ENCODE data around the gene DPP6.
"Not testable (repeated sequence)": the region's sequence is repeated elsewhere in the genome, so short reads cannot be mapped to it uniquely, and the experiment has no call there.

DPP6 gene

GRCh38 chr7:154060551-154060950 lies 8.4 kb downstream of the DPP6 start:
- not testable (repeated sequence) for H3K4me3 ChIP-seq; DNase-seq (ENCODE audit: low spot score); H3K27ac ChIP-seq

- H3K4me3 ChIP-seq; H3K27ac ChIP-seq; DNase-seq (ENCODE audit: low spot score): not testable (repeated sequence)
Observed at GRCh38 chr7:154071833-154072232, 19.6 kb downstream of the DPP6 start.

- H3K27ac ChIP-seq; H3K4me3 ChIP-seq; DNase-seq (ENCODE audit: low spot score): not testable (repeated sequence)
Observed at GRCh38 chr7:154072395-154073181, 20.4 kb downstream of the DPP6 start.

GRCh38 chr7:154078523-154078922 lies 26.3 kb downstream of the DPP6 start:
- not testable (repeated sequence) for DNase-seq (ENCODE audit: low spot score); H3K27ac ChIP-seq; H3K4me3 ChIP-seq

- H3K4me3 ChIP-seq; DNase-seq (ENCODE audit: low spot score); H3K27ac ChIP-seq: not testable (repeated sequence)
Observed at GRCh38 chr7:154080249-154080648, 28.1 kb downstream of the DPP6 start.

- not testable (repeated sequence) for DNase-seq (ENCODE audit: low spot score); H3K27ac ChIP-seq; H3K4me3 ChIP-seq
Observed at GRCh38 chr7:154087037-154087725, 35.0 kb downstream of the DPP6 start.

- not testable (repeated sequence) for H3K27ac ChIP-seq; DNase-seq (ENCODE audit: low spot score); H3K4me3 ChIP-seq
Observed at GRCh38 chr7:154092093-154092492, 39.9 kb downstream of the DPP6 start.

GRCh38 chr7:154095201-154095600 lies 43.0 kb downstream of the DPP6 start:
- not testable (repeated sequence) for DNase-seq (ENCODE audit: low spot score); H3K27ac ChIP-seq; H3K4me3 ChIP-seq

- not testable (repeated sequence) for DNase-seq (ENCODE audit: low spot score); H3K27ac ChIP-seq; H3K4me3 ChIP-seq
Observed at GRCh38 chr7:154105063-154105462, 52.9 kb downstream of the DPP6 start.

GRCh38 chr7:154109615-154110014 lies 57.4 kb downstream of the DPP6 start:
- not testable (repeated sequence) for DNase-seq (ENCODE audit: low spot score); H3K4me3 ChIP-seq; H3K27ac ChIP-seq

GRCh38 chr7:154113732-154114351 lies 61.6 kb downstream of the DPP6 start:
- DNase-seq (ENCODE audit: low spot score); H3K27ac ChIP-seq; H3K4me3 ChIP-seq: not testable (repeated sequence)

- DNase-seq (ENCODE audit: low spot score); H3K27ac ChIP-seq; H3K4me3 ChIP-seq: not testable (repeated sequence)
Observed at GRCh38 chr7:154117411-154118390, 65.5 kb downstream of the DPP6 start.

GRCh38 chr7:154120825-154121224 lies 68.6 kb downstream of the DPP6 start:
- not testable (repeated sequence) for H3K4me3 ChIP-seq, H3K27ac ChIP-seq

GRCh38 chr7:154122720-154123119 lies 70.5 kb downstream of the DPP6 start:
- H3K4me3 ChIP-seq; DNase-seq (ENCODE audit: low spot score); H3K27ac ChIP-seq: not testable (repeated sequence)

More at GRCh38 chr7:154120825-154121224, 68.6 kb downstream of the DPP6 start:
- DNase-seq (ENCODE audit: low spot score): not testable (repeated sequence)

- not testable (repeated sequence) for H3K4me3 ChIP-seq; H3K27ac ChIP-seq; DNase-seq (ENCODE audit: low spot score)
Observed at GRCh38 chr7:154123397-154123796, 71.2 kb downstream of the DPP6 start.

- not testable (repeated sequence) for H3K27ac ChIP-seq; DNase-seq (ENCODE audit: low spot score); H3K4me3 ChIP-seq
Observed at GRCh38 chr7:154129142-154129541, 76.9 kb downstream of the DPP6 start.

- DNase-seq (ENCODE audit: low spot score); H3K4me3 ChIP-seq; H3K27ac ChIP-seq: not testable (repeated sequence)
Observed at GRCh38 chr7:154132617-154133016, 80.4 kb downstream of the DPP6 start.

GRCh38 chr7:154133703-154134277 lies 81.6 kb downstream of the DPP6 start:
- H3K27ac ChIP-seq; DNase-seq (ENCODE audit: low spot score); H3K4me3 ChIP-seq: not testable (repeated sequence)

All from coronary artery (tissue), 2 donors.